Panc1 (cell line): ENCODE measurements around the gene LY9.

Experiments
- CTCF ChIP-seq: fragments of 450-650 bp; IDR thresholded peaks from 2 replicates; pipeline ENCODE4 v1.5.1; 2017; ENCODE audit warnings: mild to moderate bottlenecking
- POLR2AphosphoS5 ChIP-seq: IDR thresholded peaks from 2 replicates; pipeline ENCODE4 v1.6.1; 2012; ENCODE audit warnings: mild to moderate bottlenecking, low read depth, low read length, moderate library complexity
- REST ChIP-seq, 2 experiments: IDR thresholded peaks; 2 replicates each; pipeline ENCODE4 v1.6.1; 2011 to 2012; ENCODE audit warnings: low read depth in 2 of 2, control low read depth in 1 of 2, low read length in 1 of 2, mild to moderate bottlenecking in 1 of 2, moderate library complexity in 1 of 2; ENCODE audit not compliant: insufficient read depth in 1 of 2
- SIN3A ChIP-seq: IDR thresholded peaks from 2 replicates; pipeline ENCODE4 v1.6.1; 2012; ENCODE audit warnings: low read depth, mild to moderate bottlenecking, low read length, moderate library complexity, borderline replicate concordance; ENCODE audit not compliant: insufficient read depth
- TCF7L2 ChIP-seq: IDR thresholded peaks from 2 replicates; pipeline ENCODE4 v1.6.1; 2011; ENCODE audit warnings: mild to moderate bottlenecking, low read depth, low read length, inconsistent platforms

- 0 out of 2 replicates have a peak, but pooled peaks have one; percentile 20 for TF ChIP-seq CTCF
- TF ChIP-seq POLR2AphosphoS5: no peak
- no peak for TF ChIP-seq SIN3A
- TF ChIP-seq TCF7L2: no peak
- TF ChIP-seq REST (IDR thresholded peaks at IDR 0.05; ENCODE audit: insufficient read depth in 1 of 2, low read depth in 2 of 2, low read length in 1 of 2): no peak
Observed at GRCh38 chr1:160877221-160877620, 81.2 kb downstream of the LY9 start.
